Limb (tissue), 2 donors: Measurements from ENCODE around the gene DSC1.
"Not testable (repeated sequence)": the region's sequence is repeated elsewhere in the genome, so short reads cannot be mapped to it uniquely, and the experiment has no call there.

Experiments used
- DNase-seq, 2 donors: peaks; one replicate each; pipeline ENCODE4 v3.0.0-alpha.2; 2016; ENCODE audit errors: extremely low spot score in 2 of 2

Gene DSC1

DNA sequence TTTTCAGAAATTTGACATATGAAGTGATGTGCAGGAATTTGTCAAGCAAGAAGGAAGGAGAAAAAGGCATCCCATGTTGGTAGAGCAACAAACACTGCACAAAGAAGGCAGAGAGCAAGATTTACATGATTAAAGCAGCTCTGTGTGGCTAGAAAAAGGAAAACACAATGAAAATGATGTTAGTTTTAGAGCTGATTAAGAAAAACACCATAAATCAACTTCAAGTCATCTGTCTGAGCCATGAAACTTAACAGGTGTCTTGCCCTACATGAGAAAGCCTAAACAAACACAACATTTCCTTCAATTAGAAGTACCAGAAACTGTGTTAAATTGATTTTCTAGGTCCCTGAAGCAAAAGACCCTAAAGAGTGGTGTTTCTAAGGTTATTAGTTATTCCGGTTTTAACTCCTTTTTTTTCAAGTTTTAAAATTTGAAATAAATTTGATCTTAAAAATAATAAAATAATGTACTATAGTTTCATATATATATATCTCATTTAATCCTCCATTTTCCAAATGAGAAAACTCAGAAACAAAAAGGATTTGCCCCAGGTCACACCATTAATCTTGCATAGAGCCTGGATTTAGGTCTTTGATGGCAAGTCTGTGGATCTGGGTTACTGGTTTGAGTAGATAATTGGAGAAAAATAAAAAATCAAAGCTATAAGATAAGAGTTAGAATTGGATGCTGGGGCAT lies 8.6 kb upstream of the DSC1 start:
- DNase-seq = no peak

DNA sequence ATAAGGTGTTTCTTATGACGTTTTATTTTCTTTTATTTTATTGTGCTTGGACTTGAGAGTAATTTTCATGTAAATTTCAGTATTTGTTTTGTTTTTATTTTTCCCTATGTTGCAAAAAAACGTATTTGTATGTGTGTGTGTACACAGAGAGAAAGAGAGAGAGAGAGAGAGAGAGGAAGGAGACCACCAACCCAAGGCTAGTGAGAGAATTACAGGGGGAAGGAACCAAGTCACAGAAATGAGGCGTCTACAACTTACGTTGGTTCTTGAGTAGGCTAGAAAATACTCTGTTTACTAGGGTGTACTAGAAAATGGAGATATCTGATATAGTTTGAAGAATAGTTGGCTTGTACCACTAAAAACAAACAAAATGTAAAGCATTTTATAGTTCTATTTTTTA lies 7.7 kb upstream of the DSC1 start:
- DNase-seq = no peak

DNA sequence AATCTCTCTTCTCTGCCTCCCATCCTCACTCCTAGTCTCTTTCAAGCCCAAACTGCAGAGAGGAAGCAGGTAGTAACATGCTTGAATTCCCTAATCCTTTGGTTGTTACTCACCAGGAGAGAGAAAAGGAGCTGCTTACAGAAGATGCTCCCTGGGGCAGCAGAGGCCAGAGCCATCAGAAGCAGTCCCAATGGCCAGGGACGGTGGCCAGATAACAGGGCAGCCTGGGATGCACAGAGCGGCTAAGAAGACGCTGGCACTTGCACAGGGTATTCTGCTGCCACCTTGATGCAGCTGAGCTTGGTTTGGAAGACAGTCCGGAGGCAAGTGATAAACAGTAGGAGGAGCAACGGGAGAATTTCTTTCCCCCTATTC lies 250 bp downstream of the DSC1 start:
- no peak for DNase-seq

DNA sequence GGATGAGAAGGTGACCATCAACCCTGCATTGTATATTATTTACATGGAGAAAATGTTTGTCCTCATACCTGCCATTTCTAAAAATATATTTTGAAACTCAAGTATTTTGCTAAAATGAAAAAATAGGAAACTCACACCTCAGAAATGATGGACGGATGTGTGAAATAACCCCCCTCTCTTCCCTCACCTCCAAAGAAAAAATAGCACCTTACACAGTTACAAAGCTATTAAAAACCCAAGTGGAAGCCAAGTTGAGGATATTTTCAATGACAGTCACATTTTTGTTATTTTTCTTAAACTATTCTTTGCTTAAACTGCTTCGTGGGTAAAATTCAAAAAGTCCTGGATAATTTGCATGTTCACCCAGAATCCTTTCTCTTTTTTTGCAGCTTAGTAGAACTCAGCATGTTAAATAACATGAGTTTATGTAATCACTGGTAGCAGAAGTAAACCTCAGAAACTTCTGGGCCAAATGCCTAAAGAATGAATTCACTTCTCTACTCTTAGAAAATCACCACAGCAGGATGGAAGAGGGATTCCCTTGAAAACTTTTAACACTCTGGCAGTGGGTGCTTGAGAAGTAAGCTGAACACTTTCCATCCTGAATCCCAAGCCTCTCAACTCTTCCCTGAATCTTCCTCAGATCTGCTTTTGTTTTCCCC lies 768 bp downstream of the DSC1 start:
- DNase-seq = no peak

DNA sequence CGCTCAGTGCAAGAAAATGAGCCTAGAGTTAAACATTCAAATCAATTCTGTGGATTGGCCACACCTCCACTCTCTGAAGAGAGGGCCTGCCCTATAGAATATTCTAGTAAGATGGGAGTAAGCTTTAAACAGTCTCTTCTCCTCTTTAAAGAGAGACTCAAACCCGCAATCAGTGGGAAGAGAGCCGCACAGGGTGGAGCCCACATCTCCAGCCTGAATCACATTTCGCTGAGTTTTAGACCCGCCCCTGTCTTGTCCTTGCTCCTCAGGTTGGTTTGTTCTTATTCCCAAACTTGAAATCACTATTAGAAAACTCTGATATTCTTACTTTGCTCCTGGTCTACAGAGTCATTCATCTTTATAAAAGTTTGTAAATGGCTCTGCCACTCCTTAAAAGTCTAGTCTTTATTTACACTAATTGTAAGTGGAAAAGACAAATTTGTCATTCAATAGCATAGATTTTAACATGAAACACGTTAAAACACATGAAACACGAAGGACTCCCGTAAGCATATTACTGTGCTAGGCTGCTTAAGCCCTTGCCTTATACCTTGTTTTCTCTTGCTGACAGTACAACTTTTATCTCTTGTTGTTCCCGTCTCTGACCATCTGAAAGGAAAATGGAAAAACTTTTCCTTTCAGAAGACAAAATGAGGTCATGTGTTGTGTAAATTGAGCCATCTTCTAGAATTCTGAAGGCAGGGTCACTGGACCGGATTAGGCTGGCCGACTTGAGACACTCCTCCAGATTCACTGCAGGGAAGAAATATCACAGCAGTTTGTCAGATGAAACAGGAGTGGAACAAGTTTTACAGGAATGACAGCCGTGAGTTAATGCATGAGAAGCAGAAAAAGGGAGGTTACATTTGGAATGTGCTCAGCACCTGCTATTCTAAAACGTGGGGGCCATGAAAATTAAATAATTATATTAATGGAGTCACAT lies 5.6 kb downstream of the DSC1 start:
- DNase-seq = no peak

DNA sequence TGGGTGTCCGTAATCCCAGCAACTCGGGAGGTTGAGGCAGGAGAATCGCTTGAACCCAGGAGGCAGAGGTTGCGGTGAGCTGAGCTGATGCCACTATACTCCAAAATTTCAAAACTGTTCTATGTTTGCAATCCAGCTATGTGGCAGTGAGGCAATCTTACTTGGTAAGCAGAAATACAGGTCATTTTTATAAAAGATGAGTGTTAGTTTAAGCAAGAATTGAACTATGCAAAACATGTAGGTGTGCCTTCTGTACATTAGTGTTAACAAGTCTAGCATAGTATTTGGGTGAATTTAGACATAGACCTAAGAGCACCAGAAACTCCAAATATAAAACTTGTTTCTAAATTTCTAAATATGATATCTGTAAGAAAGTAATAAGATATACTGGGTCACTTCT lies 7.2 kb downstream of the DSC1 start:
- DNase-seq = no peak

DNA sequence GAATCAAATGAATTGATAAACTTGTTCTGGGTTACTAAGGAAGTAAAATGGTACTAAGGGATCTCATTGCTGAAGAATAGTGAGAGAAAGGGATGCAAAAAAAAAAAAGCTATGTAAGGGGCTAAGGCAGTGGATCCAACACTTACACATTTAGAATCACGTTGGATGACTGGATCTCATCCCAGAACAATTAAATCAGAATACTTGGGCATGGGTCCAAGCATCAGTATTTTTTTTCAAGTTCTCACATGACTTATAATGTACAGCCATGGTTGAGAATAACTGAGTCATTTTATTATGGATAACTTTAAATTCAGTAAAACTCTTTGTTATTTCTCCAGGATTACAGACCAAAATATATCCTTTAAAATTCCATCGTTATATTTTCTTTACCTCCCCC lies 8.5 kb downstream of the DSC1 start:
- DNase-seq = no peak

DNA sequence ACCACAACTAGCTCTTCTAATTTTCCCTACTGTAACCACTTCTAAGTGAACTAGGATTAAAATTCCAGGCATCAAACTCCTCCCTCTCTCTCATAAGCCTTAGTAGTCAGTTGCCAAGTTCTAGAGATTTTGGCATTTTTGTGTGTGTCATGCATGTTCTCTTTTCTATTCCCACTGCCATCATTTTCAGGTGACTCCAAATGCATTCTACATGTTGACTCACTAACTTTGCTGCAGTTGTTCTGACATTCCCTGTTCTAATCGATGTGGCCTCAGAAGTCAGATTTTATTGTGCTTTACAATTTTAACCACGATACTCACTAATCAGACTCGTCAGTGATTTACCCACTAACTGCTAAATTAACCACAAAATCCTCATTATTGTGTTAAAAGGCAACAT lies 13.3 kb downstream of the DSC1 start:
- DNase-seq = no peak

DNA sequence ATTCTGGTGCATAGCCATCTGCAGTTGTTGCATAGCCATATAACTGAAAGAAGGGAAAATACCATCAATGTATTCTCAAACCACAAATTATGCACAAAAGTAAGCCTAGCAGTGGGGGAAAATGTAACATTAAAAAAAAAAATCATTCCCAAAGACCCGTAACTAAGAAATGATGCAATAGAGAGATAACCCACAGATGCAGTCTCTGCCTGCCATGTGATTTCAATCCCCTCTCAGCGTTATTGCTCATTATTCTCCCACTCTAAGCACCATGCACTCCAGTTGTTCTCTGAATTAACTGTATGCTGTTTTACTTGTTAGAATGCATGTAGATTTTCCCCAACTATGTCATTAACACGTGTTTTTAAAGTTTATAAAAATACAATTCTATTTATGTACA lies 14.1 kb downstream of the DSC1 start:
- DNase-seq = no peak

DNA sequence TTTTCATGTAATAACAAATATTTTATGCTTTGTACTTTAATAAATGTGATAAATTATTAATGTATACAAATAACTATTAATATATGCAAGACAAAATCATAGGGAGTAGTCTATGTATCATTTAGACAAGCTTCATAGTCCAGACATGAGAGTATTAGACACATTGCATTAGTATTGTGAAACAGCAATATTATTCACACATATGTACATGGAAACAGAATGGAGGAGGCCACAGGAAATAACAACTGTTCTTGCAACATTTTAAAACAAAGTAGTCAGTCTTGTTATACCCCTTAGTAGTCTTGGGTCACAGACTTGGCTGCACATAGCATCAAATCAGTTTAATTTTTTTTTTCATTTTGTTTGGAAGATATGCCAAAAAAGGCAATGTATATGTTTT lies 15.8 kb downstream of the DSC1 start:
- DNase-seq = no peak

DNA sequence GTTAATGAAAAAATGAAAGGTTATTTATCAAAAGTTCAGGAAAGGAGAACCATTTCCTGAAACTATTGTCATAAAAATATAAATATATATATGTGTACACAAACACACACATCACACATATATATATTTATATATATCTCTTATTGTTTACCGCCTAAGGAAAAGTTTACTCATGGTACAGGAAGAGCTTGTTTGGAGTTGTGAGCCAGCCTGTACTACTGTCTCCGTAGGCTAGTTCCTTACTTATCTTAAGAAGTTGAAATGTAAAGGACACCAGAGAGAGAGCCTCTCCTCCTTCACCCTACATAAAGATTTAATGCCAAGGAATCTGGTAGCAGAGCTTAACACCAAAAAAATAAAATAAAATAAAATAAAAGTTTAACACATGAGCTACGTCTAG lies 19.6 kb downstream of the DSC1 start:
- DNase-seq = no peak

DNA sequence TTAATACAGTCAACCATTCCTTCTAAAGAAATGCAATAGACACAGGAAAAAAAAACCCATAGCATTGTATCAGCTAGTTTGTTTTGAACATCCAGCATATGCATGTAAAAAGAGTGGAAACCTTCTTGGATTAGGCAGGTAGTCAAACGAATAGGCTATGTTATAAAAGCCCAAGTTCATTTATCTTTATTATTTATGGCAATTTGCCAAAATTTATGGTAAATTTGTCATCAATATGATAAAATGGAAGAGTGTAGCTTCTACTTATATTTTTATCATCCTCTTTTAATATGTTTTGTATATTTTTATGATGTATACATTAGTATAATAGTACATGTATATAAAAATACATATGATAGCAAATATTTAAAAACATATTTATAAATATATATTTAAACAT lies 23.9 kb downstream of the DSC1 start:
- no peak for DNase-seq

DNA sequence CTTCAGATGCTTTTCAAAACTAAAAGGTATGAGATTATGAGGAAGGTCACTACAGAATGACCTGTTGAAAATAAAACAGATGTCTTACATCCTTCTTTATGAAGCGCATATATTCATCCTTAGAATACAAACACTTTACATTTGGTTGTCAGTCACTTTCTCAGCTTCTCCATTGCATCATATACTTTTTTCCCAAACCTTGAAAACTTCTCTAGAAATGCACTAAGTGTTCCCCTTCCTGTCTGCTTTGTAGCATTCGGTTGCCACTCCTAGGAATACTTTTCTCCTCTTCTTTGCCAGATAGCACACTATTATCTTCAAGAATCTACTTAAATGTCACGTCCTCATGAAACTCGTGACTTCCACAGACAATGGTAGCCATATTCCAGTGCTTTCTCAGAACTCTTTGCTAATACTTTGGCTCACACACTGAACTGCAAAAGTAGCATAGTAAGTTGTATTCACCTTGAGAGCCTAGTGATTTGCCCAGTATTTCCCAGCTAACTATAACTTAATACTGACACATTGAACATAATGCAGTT lies 27.6 kb downstream of the DSC1 start:
- no peak for DNase-seq

DNA sequence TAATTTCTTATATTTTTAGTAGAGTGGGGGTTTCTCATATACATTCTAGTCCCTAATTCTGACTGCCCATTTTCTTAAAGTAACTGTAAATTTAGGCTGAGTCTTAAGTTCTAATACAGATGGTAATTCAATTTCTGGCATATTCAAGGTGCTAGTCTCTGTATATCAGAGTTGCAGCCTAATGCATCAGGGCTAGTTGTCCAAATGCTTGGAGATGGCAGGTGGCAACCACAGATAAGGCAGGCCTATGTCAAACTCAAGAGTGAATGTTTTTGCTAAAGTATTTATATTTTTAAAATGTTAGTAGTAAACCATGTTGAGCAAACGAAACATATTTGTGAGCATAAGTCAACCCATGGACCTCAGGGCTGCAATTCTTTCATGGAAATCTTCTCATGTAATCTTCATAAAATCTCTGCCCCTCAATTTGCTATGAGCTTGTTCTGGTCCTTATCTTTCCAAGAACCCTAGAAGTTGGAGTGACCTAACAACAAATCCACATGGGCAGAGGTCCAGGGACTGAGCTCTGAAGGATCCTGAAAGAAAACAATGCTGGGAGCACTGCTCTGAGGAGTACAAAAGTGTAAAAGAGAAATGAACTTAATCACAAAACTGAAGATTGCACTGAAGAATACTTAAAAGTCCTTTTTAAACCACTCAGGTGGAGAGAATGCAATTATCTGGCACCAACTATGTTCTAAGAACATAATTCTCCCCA lies 33.1 kb downstream of the DSC1 start:
- DNase-seq = no peak

DNA sequence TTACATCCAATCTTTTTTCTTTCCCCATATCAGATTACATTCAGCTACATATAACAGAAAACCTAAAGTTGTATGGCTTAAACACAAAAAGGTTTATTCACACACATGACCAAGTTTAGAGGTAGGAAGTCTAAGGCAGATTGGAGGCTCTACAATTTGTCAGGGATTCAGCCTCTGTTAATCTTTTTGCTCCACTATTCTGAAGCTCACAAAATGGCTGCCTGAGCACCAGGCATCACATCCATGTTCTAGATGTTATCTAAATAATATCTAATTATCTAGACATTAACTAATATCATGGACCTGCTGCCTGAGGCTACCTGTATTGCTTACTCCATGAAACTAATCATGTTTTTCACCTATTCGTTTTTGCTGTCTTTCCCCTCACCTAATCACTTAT lies 36.8 kb downstream of the DSC1 start:
- no peak for DNase-seq

DNA sequence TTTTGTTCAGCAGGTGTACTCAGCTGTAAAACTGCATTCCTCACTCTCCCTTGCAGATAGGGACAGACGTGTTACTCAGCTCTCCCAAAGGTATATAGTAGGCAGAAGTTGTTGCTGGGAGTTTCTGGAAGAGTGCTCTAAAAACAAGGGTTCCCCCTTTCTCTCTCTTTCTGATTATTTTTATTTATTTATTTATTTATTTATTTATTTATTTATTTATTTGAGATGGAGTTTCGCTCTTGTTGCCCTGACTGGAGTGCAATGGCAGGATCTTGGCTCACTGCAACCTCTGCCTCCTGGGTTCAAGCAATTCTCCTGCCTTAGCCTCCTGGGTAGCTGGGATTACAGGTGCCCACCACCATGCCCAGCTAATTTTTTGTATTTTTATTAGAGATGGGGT lies 39.5 kb downstream of the DSC1 start:
- DNase-seq = not testable (repeated sequence)

DNA sequence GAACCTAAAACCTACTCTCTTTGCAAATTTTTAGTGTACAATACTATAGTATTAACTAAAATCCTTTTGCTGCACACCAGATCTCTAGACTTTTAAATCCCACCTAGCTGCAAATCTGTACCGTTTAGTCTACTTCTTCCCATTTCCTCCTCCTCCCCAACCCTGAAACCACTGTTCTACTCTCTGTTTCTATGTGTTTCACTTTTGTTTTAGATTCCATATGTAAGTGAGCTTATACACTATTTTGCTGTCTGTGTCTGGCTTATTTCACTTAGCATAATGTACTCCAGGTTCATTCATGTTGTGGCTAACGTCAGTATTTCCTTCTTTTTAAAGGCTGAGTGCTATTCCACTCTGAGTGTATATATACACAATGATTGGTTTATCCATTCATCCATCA lies 42.1 kb downstream of the DSC1 start:
- no peak for DNase-seq

DNA sequence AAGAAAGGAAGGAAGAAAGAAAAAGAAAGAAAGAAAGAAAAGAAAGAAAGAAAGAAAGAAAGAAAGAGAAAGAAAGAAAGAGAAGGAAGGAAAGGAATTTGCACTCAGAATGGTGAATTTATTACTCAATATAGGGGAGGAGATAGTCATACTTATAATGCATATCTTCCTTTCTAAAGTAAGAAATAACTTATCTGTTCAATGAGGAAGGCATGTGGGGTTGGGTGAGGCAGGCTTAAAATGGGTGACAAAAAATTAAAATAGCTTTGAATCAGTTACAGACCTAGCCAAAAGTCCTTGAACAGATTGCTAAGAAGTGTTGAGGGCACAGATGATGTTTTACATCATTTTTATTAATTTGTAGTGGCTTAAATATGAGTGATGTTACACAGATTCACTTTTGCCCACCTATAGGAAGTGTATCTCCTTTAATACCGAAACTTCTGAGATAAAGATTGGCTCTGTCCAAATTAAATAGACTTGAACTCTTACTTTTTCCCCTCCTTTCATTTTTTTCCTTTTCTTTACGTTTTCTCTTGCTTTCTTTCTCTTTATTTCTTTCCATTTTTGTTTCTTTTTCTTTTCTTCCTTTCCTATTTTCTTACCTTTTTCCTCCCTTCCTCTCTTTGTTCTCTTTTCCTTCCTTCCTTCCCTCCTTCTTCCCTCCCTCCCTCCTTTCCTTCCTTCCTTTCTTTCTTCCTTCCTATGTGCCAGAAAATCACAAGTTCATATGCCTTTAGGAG lies 45.6 kb downstream of the DSC1 start:
- DNase-seq = no peak

DNA sequence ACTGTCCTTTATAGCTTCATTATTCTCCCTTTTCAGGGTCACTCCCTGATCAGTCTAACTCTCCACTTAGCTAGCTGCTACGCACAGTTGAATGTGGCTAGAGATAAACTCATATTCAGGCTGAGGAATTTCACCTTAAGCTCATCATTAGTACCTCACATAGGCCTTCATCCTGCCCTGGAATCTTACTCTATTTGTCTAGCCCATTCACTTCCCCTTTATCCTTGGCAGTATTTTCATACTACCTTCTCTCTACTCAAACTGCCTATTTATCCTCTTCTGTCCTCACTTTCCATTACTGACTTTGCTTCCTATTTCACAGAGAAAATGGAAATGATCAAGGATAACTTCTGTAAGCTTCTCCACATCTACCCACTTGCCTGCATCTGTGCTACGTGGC lies 49.9 kb downstream of the DSC1 start:
- no peak for DNase-seq

DNA sequence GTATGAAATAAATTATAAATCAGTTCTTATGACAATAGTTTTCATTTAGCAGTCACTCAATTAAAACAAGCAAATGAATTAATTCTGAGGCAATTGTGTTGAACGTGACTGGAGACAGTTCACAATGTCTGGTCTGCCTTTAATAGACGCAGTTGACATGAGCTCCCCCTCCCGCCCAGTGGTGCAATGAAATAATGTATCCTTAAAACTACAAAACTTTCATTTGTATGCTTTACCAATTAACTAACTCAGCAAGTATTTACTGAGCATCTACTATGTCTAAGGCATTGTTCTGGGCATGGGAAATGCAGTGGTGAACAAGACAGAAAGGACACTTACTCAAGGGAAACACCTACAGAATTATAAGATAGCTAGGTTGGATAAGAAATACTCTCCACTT lies 56.9 kb downstream of the DSC1 start:
- DNase-seq = no peak

DNA sequence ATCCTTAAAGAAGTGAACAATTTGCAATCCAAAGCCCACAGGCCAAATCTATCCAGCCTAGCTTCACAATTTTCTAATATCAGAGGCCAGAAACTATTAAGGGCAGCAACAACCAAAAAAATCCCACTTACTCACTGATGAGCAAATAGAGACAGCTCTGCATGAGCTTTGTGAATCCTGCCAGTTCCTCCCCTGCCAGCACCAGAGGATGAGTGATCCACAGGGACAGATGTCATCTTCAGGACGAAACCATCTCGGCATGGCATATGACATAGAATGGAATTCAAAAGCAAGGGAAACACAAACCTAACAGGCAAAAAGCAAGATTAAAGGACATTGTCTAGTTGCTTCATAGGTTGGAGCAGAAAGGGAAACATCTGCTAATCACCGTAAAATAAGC lies 58.2 kb downstream of the DSC1 start:
- DNase-seq = no peak
